Measurements from ENCODE around the gene TRUB1.

GRCh38 chr10:114905450-114905849 is 32.5 kb upstream of the TRUB1 start:
- TF ChIP-seq SUZ12 (IDR thresholded peaks at IDR 0.05; ENCODE audit: extremely low read depth, insufficient read depth, insufficient read length) (no peak), ZNF274 (IDR thresholded peaks at IDR 0.05; ENCODE audit: low read depth, low read length) (no peak), YY1 (IDR thresholded peaks at IDR 0.05; ENCODE audit: insufficient read depth, insufficient read length) (no peak)
